Posterior vena cava (tissue), 2 donors: ENCODE results near the gene EXD3. TPM values are rescaled to one million over a fixed set of nuclear protein-coding genes. Genes with fewer than 3 reads are reported as not detected.
A peak's percentile ranks its signal among the peaks of the same experiment; 100 is the strongest.
"Not testable (repeated sequence)": the region's sequence is repeated elsewhere in the genome, so short reads cannot be mapped to it uniquely, and the experiment has no call there.

Experiments
- DNase-seq: peaks from one replicate; pipeline ENCODE4 v3.0.0-alpha.2; 2020; ENCODE audit warnings: low spot score
- intact Hi-C, 2 donors: fragments of 100-400 bp; cut with DNase I; formaldehyde crosslinking; loops; one replicate each; pipeline versions ENCODE4 v1.14.1 to v1.14.2; 2022 to 2023
- total RNA-seq, 2 donors: library from RNA; stranded (reverse); fragmentation: NEBNext Ultra II Directional; extraction: Animal tissue kit (Norgen Biotek cat#: 25700); gene quantifications; one replicate each; pipeline ENCODE4 v1.2.1, GENCODE V29; 2021
- donor health status: DM: yes; HTN: yes; CAD: no.
- donor health status: DM: yes; HTN: yes; CAD: no.

The EXD3 gene
- total RNA-seq, 2 donors from 2014 or later: 13.9 to 14.6 TPM

- intact Hi-C loops: loop anchor here in 1 of 2 donors (10.0 kb wide), 1 partner anchor 97 kb away; no protein-coding TSS in a partner anchor
- DNase-seq: peak; percentile 78
Measured at GRCh38 chr9:137427454-137428310, 4.7 kb upstream of the EXD3 start.

- intact Hi-C loops: loop anchor here in 1 of 2 donors (10.0 kb wide), 1 partner anchor 99 kb away; no protein-coding TSS in a partner anchor
- peak; percentile 62 for DNase-seq
Measured at GRCh38 chr9:137426018-137426681, 3.2 kb upstream of the EXD3 start.

- intact Hi-C loops: loop anchor here in 1 of 2 donors (10.0 kb wide), 1 partner anchor 101 kb away; no protein-coding TSS in a partner anchor
- peak; percentile 85 for DNase-seq
Measured at GRCh38 chr9:137423514-137424291, 741 bp upstream of the EXD3 start.

GRCh38 chr9:137421838-137422603 is 941 bp downstream of the EXD3 start:
- DNase-seq: no peak
- intact Hi-C loops: loop anchor here in 1 of 2 donors (10.0 kb wide), 1 partner anchor 103 kb away; no protein-coding TSS in a partner anchor

GRCh38 chr9:137417161-137418021 is 5.6 kb downstream of the EXD3 start:
- peak; percentile 79 for DNase-seq
- intact Hi-C loops: loop anchor here in 1 of 2 donors (10.0 kb wide), 1 partner anchor 963 kb away; no protein-coding TSS in a partner anchor

- intact Hi-C loops: loop anchor here in 1 of 2 donors (10.0 kb wide), 1 partner anchor 962 kb away; no protein-coding TSS in a partner anchor
- no peak for DNase-seq
Measured at GRCh38 chr9:137416563-137417151, 6.3 kb downstream of the EXD3 start.

GRCh38 chr9:137416006-137416562 is 6.9 kb downstream of the EXD3 start:
- intact Hi-C loops: loop anchor here in 1 of 2 donors (10.0 kb wide), 1 partner anchor 961 kb away; no protein-coding TSS in a partner anchor
- peak; percentile 70 for DNase-seq

- intact Hi-C loops: loop anchor here in 1 of 2 donors (10.0 kb wide), 1 partner anchor 961 kb away; no protein-coding TSS in a partner anchor
- DNase-seq: no peak
Measured at GRCh38 chr9:137415451-137415850, 7.5 kb downstream of the EXD3 start.

- no peak for DNase-seq
- intact Hi-C loops: loop anchor here in 1 of 2 donors (10.0 kb wide), 1 partner anchor 958 kb away; no protein-coding TSS in a partner anchor
Measured at GRCh38 chr9:137412431-137412830, 10.5 kb downstream of the EXD3 start.

GRCh38 chr9:137411645-137412380 is 11.1 kb downstream of the EXD3 start:
- peak; percentile 91 for DNase-seq
- intact Hi-C loops: loop anchor here in 1 of 2 donors (10.0 kb wide), 1 partner anchor 957 kb away; no protein-coding TSS in a partner anchor

GRCh38 chr9:137411260-137411644 is 11.7 kb downstream of the EXD3 start:
- DNase-seq: no peak
- intact Hi-C loops: loop anchor here in 1 of 2 donors (10.0 kb wide), 1 partner anchor 956 kb away; no protein-coding TSS in a partner anchor

GRCh38 chr9:137410891-137411249 is 12.1 kb downstream of the EXD3 start:
- intact Hi-C loops: loop anchor here in 1 of 2 donors (10.0 kb wide), 1 partner anchor 956 kb away; no protein-coding TSS in a partner anchor
- DNase-seq: no peak

- intact Hi-C loops: loop anchor here in 1 of 2 donors (10.0 kb wide), 1 partner anchor 956 kb away; no protein-coding TSS in a partner anchor
- not testable (repeated sequence) for DNase-seq
Measured at GRCh38 chr9:137410236-137410890, 12.6 kb downstream of the EXD3 start.

GRCh38 chr9:137409515-137409914 is 13.4 kb downstream of the EXD3 start:
- intact Hi-C loops: loop anchor here (5.0 to 10.0 kb wide), 3 partner anchors 102 to 295 kb away; partner anchors contain the start of gene DPP7 (in 1 of the 2)
- no peak for DNase-seq
